Smooth muscle cell (in vitro differentiated cells): ENCODE data around the gene PYM1. TPM values are rescaled to one million over a fixed set of nuclear protein-coding genes. Genes with fewer than 3 reads are reported as not detected.
A peak's percentile ranks its signal among the peaks of the same experiment; 100 is the strongest.
"Not testable (repeated sequence)": the region's sequence is repeated elsewhere in the genome, so short reads cannot be mapped to it uniquely, and the experiment has no call there.

Source experiments
- DNase-seq: peaks from one replicate; lab custom pipeline; 2025; ENCODE audit not compliant: unreplicated experiment; lab: John Stamatoyannopoulos, UW
- H2AFZ ChIP-seq: fragments of 200-600 bp; sonication (generic); 2 replicates; pipeline ENCODE4 v1.6.0; 2016; ENCODE audit warnings: antibody characterized with exemption, low read depth, mild to moderate bottlenecking
- H3F3A ChIP-seq: fragments of 200-600 bp; sonication (generic); 2 replicates; pipeline ENCODE4 v1.6.0; 2017; ENCODE audit warnings: antibody characterized with exemption, low read depth
- H3K27ac ChIP-seq: fragments of 200-600 bp; sonication (generic); 2 replicates; pipeline ENCODE4 v1.5.1; 2016; ENCODE audit warnings: low read depth, mild to moderate bottlenecking
- H3K27me3 ChIP-seq: fragments of 200-600 bp; sonication (generic); 2 replicates; pipeline ENCODE4 v1.6.1; 2016; ENCODE audit warnings: low read depth, mild to moderate bottlenecking
- H3K36me3 ChIP-seq: fragments of 200-600 bp; sonication (generic); 2 replicates; pipeline ENCODE4 v1.5.1; 2016; ENCODE audit warnings: low read depth
- H3K4me1 ChIP-seq: fragments of 200-600 bp; sonication (generic); 2 replicates; pipeline ENCODE4 v1.5.1; 2016; ENCODE audit warnings: low read depth
- H3K4me2 ChIP-seq: fragments of 200-600 bp; sonication (generic); 2 replicates; pipeline ENCODE4 v1.6.0; 2016; ENCODE audit warnings: mild to moderate bottlenecking
- H3K4me3 ChIP-seq: fragments of 200-600 bp; sonication (generic); 2 replicates; pipeline ENCODE4 v1.5.1; 2016; ENCODE audit warnings: mild to moderate bottlenecking
- H3K79me2 ChIP-seq: fragments of 200-600 bp; sonication (generic); 2 replicates; pipeline ENCODE4 v1.6.0; 2016; ENCODE audit warnings: low read depth, mild to moderate bottlenecking
- H3K9ac ChIP-seq: fragments of 200-600 bp; sonication (generic); 2 replicates; pipeline ENCODE4 v1.6.0; 2016; ENCODE audit warnings: low read depth
- H3K9me3 ChIP-seq: fragments of 200-600 bp; sonication (generic); replicated peaks from 2 replicates; pipeline ENCODE4 v1.5.1; 2016; ENCODE audit warnings: low read depth
- H4K20me1 ChIP-seq: fragments of 200-600 bp; sonication (generic); 2 replicates; pipeline ENCODE4 v1.6.0; 2016; ENCODE audit warnings: low read depth
- CTCF ChIP-seq: fragments of 200-600 bp; sonication (generic); IDR thresholded peaks from 2 replicates; pipeline ENCODE4 v1.5.1; 2017; ENCODE audit warnings: borderline replicate concordance, mild to moderate bottlenecking, antibody characterized with exemption; ENCODE audit not compliant: insufficient read depth, poor library complexity, severe bottlenecking
- WGBS: methylation state at CpG from one replicate; pipeline ENCODE4 v1.1.7; 2016; ENCODE audit warnings: low lambda C conversion rate; 5-methylcytosine and 5-hydroxymethylcytosine counted together
- polyA plus RNA-seq: library from polyadenylated mRNA; unstranded; fragments of >200 nt; fragmentation: Nextera tagmentation; extraction: Ambion mirVana; gene quantifications from 2 replicates; pipeline ENCODE4 v1.2.1, GENCODE V29; 2016
- total RNA-seq: library from RNA; depleted of rRNA; stranded (reverse); fragments of >200 nt; gene quantifications from 2 replicates; pipeline ENCODE4 v1.2.3, GENCODE V29; 2014

Gene PYM1
- total and polyA plus RNA-seq, 2 experiments from 2014 or later: 28.6 to 51.2 TPM

GRCh38 chr12:55885113-55885512, 42.6 kb downstream of the PYM1 start:
- WGBS: 92% methylated on average over 1 of the region's 1 CpG
- no peak overlapping the region for H3K9ac ChIP-seq
- no peaks in the 10 kb centered on the region for H3K79me2 ChIP-seq
- no peaks in the 10 kb centered on the region for H3F3A ChIP-seq
- no peak for DNase-seq
- no peak overlapping the region for H3K4me2 ChIP-seq
- no peaks in the 10 kb centered on the region for H3K9me3 ChIP-seq
- no peaks in the 10 kb centered on the region for H3K4me1 ChIP-seq
- no peak for TF ChIP-seq CTCF
- no peak overlapping the region for H2AFZ ChIP-seq
- H4K20me1 ChIP-seq: no peaks in the 10 kb centered on the region
- H3K36me3 ChIP-seq: no peaks in the 10 kb centered on the region
- H3K27ac ChIP-seq: no peak overlapping the region
- H3K27me3 ChIP-seq: no peaks in the 10 kb centered on the region
- no peak overlapping the region for H3K4me3 ChIP-seq

- Histone ChIP-seq H3K79me2 (no peaks in the 10 kb centered on the region), H3K9ac (no peak overlapping the region), H3F3A (no peaks in the 10 kb centered on the region), H3K36me3 (no peaks in the 10 kb centered on the region), H2AFZ (no peak overlapping the region), H3K9me3 (peaks cover 4% of the 10 kb centered on the region), H3K4me2 (no peak overlapping the region), H3K27ac (no peak overlapping the region), H3K4me1 (no peaks in the 10 kb centered on the region), H3K4me3 (no peak overlapping the region), H4K20me1 (no peaks in the 10 kb centered on the region), H3K27me3 (no peaks in the 10 kb centered on the region)
- TF ChIP-seq CTCF: no peak
- no peak for DNase-seq
These were observed 49.9 kb downstream of the PYM1 start for GRCh38 chr12:55877824-55878223.

GRCh38 chr12:55875704-55876467, 51.8 kb downstream of the PYM1 start:
- H3K4me2 ChIP-seq: no peak overlapping the region
- H3K4me3 ChIP-seq: no peak overlapping the region
- 71% methylated on average over 4 of the region's 4 CpGs for WGBS
- H3K9ac ChIP-seq: no peak overlapping the region
- no peaks in the 10 kb centered on the region for H3K27me3 ChIP-seq
- peaks cover 4% of the 10 kb centered on the region for H3K9me3 ChIP-seq
- no peaks in the 10 kb centered on the region for H3K79me2 ChIP-seq
- no peak for TF ChIP-seq CTCF
- no peak for DNase-seq
- peak overlapping the region; percentile 6 for H2AFZ ChIP-seq
- peak overlapping the region; percentile 6 for H3K27ac ChIP-seq
- H3K4me1 ChIP-seq: no peaks in the 10 kb centered on the region
- no peaks in the 10 kb centered on the region for H3F3A ChIP-seq
- no peaks in the 10 kb centered on the region for H3K36me3 ChIP-seq
- no peaks in the 10 kb centered on the region for H4K20me1 ChIP-seq

GRCh38 chr12:55874443-55874842, 53.3 kb downstream of the PYM1 start:
- Histone ChIP-seq H3K27me3 (no peaks in the 10 kb centered on the region), H3K9me3 (peaks cover 4% of the 10 kb centered on the region), H3K27ac (no peak overlapping the region), H3K9ac (no peak overlapping the region), H3K4me2 (no peak overlapping the region), H3K36me3 (no peaks in the 10 kb centered on the region), H3K4me3 (no peak overlapping the region), H4K20me1 (no peaks in the 10 kb centered on the region), H2AFZ (no peak overlapping the region), H3K4me1 (no peaks in the 10 kb centered on the region), H3F3A (no peaks in the 10 kb centered on the region), H3K79me2 (no peaks in the 10 kb centered on the region)
- TF ChIP-seq CTCF: no peak
- 74% methylated on average over 2 of the region's 2 CpGs for WGBS
- DNase-seq: no peak

- H3K9me3 ChIP-seq, H3F3A ChIP-seq, H3K79me2 ChIP-seq, H3K4me2 ChIP-seq, H3K4me1 ChIP-seq, H2AFZ ChIP-seq, H4K20me1 ChIP-seq, H3K36me3 ChIP-seq, H3K4me3 ChIP-seq, DNase-seq, H3K27me3 ChIP-seq, H3K27ac ChIP-seq, H3K9ac ChIP-seq: not testable (repeated sequence)
- 96% methylated on average over 3 of the region's 3 CpGs for WGBS
These were observed 61.2 kb downstream of the PYM1 start for GRCh38 chr12:55866454-55867004.
